Activated CD4-positive, alpha-beta T cell treated with anti-CD3 and anti-CD28 coated beads, Interleukin-2, amount 50 U/mL, for 1 hour (primary cell): Measurements from ENCODE around the gene LRRC27.
"Not testable (repeated sequence)": the region's sequence is repeated elsewhere in the genome, so short reads cannot be mapped to it uniquely, and the experiment has no call there.

Source experiments
- DNase-seq: peaks from one replicate; pipeline ENCODE4 v3.0.0-alpha.2; 2020

LRRC27 gene

DNA sequence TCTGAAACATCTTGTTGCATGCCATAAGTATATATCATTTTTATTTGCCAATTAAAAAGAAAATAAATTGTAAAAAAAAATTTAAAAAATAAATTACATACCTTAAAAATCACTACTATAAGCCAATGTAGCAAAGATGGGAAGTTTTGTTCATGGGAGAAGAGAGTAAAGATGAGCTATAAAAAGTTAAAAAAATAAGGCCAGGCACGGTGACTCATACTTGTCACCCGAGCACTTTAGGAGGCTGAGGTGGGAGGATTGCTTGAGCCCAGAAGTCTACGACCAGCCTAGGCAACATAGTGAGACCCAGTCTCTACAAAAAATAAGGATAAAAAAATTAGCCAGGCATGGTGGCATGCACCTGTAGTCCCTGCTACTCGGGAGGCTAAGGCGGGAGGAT is 15.9 kb upstream of the LRRC27 start:
- no peak for DNase-seq

DNA sequence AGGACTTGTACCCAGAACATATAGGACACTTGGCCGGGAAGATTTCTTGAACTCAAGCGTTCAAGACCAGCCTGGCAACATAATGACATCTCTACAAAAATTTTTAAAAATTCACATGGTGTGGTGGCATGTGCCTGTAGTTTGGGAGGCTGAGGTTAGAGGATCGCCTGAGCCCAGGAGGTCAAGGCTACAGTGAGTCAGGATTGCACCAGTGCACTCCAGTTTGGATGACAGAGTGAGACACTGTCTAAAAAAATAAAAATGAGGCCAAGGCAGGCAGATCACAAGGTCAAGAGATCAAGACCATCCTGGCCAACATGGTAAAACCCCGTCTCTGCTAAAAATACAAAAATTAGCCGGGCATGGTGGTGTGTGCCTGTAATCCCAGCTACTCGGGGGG is 14.5 kb upstream of the LRRC27 start:
- not testable (repeated sequence) for DNase-seq

DNA sequence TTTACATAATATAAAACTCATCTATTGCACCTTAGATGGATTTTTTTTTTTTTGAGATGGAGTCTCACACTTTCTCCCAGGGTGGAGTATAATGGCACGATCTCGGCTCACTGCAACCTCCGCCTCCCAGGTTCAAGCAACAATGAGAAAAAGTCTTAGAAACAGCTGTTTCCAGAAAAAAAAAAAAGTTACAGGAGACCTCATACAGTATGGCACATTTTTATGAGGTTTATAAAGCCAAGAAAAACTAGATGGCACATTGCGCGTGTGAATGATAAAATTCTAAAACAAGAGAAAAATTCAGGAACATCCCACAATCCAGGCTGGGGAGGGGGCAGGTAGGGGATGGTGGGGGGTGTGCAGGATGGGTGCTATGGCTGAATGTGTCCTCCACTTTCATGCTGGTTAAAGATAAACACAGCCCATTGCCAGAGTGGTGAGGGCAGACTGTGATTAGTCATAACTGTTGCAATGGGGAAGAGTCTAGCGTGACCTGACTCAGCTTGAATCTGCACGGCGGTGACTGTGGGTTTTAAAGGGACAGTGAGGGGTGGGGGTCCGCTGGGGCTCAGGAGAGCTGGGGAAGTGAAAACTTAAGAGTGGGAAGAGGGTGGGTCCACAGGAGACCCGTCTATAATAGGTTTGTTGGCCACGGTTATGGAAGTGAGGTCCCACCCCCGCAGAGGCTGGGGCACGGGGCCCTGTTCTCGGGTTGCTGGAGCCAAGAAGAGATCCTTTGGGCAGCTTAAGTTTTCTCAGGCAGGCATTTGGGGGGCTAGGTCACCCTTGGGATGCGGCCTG is 11.9 kb upstream of the LRRC27 start:
- no peak for DNase-seq

DNA sequence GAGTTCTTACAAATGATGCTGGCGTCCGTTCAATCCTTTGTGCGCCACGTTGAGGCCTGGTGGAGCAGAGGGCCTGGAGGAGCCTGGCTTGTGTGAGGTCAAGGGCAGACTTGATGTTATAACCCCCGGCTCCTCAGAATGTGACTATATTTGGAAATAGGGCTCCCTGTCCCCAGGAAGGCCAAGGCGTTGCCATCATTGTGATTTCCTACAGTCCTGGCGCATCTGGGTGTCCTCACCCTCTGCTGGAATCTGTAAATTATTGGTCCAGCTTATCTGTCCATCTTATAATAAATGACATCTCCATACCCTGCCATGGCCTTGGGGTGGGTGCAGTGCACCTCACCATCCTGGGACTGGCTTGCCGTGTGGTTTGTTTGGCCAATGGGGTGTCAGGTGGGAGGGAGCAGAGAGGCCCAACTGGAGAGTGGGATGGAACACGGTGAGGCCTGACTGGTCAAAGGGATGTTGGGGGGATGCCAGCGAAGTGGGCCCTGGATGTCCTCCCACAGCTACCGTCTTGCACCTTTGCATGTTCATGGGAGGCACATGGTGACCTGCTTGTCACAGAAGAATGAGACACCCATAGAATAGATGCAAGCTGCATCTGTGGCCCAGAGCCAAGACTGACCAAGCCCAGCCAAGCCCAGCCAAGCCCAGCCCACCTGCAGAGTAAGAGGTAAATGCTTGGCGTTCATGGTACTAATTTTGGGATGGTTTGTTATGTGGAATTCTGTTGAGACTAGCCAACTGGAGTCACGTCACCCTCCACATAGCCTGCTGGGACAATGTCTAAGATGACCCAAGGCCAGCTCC is 11.1 kb upstream of the LRRC27 start:
- no peak for DNase-seq

DNA sequence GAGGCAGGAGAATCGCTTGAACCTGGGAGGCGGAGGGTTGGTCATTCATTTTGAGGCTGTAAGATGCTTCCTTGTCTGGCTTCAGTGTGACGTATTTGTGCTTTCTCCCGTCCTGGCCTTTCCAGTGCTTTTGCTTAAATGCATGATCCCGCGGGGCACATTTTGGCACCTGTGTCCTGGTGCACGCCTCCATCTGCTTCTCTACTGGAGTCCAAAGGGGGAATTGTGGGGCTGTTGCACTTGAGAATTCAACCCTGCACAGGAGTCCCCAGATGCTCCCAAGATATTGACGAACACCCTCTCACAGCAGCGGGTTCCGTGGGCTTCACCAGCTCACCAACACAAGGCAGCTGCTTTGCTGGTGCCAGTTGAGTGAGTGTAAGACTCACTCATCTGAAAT is 10.3 kb upstream of the LRRC27 start:
- no peak for DNase-seq

DNA sequence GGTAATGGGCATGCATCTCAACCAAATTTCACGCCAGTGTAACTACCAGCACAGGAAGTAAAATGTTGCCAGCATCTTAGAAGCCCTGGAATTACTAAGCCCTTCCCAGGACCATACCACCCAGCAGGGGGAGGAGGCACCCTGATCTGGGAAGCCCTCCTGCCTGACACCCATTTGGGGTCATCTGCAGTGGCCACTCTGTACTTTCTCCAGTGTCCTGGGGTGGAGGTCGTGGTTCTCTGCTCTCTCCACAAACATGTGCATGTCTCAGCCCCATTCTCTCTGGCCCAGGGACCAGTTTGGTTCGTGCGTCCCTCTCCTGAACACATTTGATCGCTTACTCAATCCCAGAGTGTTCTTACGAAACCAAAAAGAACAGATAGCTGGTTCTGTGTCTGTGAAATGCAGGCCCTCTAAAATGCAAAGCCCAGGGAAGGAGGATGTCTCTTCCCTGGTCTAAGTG is 9.4 kb upstream of the LRRC27 start:
- no peak for DNase-seq

DNA sequence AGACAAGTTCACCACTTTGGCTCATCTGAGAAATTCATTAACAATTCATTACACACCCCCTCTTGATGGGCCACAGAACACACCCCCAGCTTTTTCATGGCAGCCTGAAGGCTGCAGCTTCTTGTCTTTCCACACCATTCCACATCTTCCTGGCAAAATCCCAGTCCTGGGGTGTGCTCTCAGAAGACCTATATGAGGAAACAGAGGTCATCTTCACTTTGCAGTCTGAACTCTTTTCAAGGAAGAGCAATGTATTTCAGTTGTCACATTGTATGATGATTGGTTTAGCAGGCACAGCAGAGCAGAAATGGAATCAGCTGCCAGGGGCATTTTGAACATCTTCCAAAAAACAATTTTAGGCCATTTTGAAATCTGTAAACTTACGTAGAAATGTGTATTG is 7.8 kb upstream of the LRRC27 start:
- DNase-seq: no peak

DNA sequence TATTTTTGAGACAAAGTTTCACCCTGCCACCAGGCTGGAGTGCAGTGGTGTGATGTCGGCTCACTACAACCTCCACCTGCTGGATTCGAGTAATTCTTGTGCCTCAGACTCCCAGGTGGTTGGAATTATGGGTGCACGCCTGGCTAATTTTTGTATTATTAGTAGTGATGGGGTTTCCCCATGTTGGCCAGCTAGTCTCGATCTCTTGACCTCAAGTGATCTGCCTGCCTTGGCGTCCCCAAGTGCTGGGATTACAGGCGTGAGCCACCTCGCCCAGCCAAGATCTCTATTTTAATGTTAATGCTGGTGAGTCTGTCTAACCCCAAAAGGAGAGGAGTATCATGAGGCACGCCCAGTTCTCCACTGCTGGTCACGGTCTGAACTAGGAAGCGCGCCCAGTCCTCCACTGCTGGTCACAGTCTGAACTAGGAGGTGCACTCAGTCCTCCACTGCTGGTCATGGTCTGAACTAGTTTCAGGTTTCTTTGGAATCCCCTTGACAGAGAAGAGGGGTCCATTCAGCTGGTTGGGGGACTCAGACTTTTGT is 5.6 kb upstream of the LRRC27 start:
- no peak for DNase-seq

DNA sequence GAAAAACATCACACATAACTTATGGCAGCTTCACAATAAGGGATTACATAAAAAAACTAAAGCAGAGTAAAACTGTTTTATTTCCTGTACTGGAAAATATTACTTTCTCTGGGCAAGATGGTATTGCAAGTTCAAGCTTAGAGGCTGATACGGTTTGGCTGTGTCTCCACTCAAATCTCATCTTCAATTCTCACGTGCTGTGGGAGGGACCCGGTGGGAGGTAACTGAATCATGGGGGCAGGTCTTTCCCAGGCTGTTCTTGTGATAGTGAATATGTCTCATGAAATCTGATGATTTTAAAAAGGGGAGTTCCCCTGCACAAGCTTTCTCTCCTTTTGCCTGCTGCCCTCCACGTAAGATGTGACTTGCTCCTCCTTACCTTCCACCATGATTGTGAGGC is 5.1 kb upstream of the LRRC27 start:
- no peak for DNase-seq

DNA sequence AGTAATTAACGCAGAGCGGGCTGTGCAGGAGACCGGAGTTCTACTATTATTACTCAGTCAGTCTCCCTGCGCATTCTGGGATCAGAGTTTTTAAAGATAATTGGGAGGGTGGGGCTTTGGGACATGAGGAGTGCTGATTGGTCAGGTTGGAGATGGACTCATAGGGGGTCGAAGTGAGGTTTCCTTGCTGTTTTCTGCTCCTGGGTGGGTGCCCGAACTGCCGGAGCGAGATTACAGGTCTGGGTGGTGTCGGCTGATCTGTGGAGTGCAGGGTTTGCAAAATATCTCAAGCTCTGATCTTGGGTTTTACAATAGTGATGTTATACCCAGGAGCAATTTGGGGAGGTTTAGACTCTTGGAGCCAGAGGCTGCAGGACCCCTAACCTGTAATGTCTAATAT is 3.9 kb upstream of the LRRC27 start:
- no peak for DNase-seq

DNA sequence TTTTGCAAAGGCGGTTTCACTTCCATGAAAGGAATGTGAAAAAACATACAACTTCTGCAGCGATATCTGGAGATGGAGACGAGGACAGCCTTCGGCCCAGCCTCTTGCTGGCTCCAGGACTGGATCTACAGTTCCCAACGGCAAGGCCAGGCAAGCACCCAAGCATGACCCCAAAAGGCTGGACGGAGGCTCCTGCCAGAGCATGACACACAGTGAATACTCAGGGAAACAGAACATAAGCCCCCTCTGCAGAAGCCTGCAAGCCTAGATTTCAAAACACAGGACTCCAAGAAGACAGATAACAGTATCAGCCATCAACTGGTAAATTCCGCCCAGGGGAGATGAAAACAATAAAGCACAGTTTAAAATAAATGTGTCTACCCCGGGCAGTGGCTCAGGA is 3.3 kb upstream of the LRRC27 start:
- DNase-seq: no peak

DNA sequence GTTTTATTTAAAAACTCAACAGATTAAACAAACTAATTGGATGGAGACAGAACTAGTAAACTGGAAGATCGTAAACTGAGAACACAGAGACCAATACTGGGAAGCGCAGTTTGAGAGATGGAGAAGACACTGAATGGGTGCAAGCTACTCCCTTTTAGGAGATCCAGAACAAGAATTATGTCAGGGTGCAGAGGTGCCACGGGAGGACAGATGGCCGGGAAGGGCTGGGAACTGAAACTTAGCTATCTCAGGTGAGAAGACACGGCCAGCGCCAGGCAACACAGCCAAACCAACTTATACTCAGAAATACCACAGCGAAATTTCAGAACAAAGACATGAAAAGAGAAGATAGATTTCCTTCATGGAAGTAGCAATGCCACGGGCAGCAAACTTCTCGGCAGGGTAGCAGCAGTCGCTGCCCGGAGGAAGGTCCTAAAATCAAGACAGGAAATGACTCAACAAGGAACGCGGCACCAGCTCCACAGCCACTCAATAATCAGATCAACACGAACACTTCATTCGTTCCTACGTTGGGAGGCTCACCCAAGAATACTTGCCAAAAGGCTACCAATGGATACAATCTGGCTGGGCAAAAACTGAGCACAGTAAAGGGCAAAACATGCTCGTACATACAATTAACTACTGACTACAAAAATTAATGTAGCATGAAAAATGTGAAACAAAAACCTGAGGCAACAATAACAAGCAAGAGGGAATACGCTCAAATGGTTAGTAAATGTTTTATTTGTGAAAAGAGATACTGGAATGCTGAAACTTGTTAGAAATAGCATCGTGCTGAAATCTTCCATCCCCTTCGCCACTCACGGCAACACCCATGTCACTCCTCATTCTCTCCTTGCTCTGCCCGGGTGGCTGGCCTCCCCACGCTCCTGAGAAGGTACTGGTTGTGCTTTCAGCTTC is 2.2 kb upstream of the LRRC27 start:
- DNase-seq: no peak

DNA sequence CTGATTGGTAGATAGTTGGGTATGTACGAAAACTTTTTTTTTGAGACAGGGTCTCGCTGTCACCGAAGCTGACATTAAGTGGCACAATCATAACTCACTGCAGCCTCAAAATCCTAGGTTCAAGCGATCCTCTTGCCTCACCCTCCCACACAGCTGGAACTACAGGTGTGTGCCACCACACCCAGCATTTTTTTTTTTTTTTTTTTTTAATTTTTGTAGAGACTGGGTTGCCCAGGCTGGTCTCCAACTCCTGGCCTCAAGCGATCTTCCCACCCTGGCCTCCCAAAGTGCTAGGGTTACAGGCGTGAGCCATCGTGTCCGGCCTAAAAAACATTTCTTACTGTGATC is 1.5 kb upstream of the LRRC27 start:
- DNase-seq: no peak

DNA sequence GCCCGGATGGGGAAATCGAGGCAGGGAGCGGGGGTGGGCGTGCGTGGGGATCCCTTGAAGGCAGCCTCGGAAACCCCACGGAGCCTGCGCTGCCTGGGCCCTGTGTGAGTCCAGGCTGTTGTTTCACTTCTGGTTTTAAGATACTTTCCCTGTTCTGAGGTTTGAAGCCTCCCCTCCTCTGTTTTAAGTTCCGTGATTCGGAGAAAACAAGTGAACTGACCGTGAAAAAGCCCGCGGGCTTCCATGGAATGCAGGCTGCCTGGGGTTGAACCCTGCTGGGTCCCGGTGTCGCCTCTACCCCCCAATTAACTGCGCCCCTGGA is 401 bp downstream of the LRRC27 start:
- DNase-seq: no peak

DNA sequence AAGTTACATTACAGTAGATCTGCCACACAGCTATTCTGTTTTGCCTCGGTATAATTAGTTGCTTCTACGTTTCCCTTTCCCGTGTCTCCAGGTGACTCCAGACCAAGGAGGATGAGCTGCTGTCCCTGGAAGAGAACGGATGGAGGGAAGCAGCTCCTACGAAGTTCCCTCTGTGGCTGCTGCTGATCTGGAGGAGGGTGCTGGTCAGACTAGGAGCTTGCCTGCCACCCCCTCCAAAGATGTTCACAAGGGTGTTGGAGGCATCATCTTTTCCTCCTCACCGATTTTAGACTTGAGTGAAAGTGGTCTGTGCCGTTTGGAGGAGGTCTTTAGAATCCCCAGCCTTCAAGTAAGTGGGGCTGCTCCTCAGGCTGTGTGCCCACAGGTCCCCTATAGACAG is 1.4 kb downstream of the LRRC27 start:
- no peak for DNase-seq

DNA sequence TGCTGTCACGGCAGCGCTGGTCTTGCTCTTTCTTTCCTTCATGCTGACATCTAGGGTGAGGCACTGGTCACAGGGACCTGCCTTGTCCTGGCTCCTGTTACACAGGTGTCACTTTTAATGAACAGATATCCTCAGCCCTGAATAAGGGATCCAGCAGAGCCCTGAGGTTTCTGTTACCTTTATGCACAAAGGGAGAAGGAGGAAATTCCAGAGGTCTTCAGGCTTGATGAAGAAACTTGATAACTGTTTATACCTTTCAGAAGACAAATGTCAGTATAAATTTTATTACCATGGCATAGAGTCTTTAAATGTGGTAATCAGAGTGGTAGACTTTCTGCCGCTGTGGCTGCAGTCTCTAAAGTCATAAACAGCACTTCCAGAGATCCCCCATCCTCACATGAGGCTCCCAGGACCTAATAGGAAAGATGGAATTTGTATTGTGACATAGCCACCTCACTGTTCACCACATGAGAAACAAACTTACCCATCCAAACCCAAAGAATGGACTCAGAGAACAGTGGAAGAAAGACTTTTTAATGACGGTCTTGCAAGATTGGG is 2.7 kb downstream of the LRRC27 start:
- DNase-seq: no peak

DNA sequence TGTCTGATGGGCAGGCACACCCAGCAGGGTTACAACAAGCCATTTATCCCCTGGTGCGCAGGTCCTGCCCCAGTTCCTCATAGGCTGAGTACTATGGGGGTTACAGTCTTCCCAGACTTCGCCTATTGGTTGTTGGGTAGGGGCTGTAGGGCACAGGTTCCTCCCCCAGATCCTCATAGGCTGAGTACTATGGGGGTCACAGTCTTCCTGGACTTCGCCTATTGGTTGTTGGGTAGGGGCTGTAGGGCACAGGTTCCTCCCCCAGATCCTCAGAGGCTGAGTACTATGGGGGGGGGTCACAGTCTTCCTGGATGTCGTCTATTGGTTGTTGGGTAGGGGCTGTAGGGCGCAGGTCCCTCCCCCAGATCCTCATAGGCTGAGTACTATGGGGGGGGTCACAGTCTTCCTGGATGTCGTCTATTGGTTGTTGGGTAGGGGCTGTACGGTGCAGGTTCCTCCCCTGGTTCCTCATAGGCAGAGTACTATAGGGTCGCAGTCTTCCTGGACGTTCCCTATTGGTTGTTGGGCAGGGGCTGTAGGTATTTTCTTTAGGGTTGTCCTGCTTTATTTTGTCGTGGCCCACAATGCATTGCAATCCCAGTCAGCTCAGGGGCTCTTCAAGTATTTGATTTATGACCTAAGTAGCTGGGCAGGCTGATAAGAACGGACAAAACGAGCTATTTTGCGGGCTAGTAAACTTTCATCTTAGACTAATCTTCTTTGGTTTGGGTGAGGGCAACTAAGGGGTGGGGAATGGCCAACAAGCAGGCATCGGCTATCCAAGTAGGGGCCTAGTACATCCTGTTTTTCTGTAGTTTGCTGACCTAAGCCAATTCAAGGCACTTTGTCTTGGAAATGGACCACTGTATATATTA is 3.4 kb downstream of the LRRC27 start:
- no peak for DNase-seq

DNA sequence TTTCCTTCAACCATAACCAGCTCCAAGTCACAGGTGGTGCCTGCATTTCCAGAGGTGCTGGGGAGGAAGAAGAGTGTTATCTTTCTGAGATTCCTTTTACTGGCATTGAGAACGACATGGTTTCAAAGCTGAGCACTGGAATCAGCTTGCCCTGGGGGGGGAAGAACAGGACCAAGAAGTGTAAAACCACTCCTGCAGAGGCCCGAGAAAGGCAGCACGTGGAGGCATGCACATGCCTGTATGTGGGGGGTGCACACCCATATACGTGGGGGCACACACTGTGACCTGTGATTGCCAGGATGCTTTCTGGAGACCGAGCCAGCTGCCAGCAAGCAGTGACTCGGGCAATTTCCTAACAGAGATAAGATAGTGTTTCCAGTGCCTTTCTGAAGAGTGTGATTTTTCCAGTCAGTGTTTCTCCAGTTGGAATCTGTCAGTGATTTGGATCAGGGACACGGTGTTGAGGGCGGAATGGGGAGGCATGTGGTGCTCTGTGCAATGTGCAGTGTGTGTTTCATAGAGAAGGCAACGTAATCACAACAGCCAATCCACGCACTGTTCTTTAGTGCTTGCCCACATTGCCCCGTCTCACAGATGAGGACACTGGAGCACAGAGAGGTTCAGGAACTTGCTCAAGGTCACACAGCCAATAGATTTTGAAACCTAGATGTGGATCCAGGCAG is 4.2 kb downstream of the LRRC27 start:
- no peak for DNase-seq

DNA sequence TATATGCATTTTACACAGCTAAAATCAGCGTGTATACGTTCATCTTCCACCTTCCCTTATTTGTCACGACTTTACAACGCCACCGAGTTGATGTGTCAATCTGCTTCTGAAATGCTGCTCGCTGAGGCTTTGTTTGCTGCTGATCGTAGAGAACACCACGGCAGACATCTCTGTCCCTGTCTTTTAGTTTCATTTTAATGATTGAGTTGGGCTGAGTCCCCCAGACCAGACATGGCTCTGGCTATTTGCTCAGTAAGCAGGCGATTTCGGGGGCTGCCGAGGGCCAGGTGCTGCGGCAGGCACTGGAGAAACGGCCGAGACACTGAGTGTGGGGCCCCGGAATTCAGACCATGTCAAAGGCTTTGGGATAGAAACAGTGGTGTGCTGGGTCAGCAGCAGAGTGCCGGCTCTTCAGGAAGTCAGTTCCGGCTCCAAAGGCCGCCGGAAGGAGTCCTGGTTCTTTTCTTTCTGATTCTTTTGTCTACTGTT is 5.0 kb downstream of the LRRC27 start:
- DNase-seq: no peak

DNA sequence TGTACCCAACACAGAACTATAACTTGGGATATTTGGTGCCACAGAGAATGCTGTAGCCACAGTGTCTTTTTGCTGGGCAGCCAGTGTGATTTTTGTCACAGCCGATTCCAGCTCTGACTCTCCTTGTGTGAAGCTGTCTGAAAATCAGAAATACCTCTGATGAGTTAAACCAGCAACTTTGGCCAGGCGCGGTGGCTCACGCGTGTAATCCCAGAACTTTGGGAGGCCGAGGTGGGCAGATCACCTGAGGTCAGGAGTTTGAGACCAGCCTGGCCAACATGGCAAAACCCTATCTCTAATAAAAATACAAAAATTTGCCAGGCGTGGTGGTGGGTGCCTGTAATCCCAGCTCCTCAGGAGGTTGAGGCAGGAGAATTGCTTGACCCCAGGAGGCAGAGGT is 5.9 kb downstream of the LRRC27 start:
- not testable (repeated sequence) for DNase-seq

DNA sequence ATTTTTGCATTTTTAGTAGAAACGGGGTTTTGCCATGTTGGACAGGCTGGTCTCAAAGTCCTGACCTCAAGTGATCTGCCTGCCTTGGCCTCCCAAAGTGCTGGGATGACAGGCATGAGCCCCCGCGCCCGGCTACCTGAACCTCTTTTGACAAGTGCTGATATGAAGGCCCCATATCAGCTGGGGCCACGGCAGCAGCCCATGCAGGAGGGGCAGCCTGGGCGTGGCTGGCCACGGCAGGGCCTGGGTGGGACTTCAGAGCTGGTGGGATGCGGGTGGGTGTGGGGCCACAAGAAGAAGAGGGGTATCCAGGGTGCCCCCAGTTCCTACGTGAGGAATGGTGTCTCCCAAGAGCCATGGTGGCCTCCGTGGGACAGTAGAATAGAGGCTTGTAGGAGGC is 6.9 kb downstream of the LRRC27 start:
- no peak for DNase-seq
